GM10266 (cell line): ENCODE results near the gene GPR4.
A peak's percentile ranks its signal among the peaks of the same experiment; 100 is the strongest.

Source experiments
- DNase-seq: peaks from one replicate; pipeline ENCODE4 v3.0.0; 2012; ENCODE audit errors: extremely low spot score
- CTCF ChIP-seq: IDR thresholded peaks from 2 replicates; pipeline ENCODE4 v1.5.1; 2012; ENCODE audit warnings: mild to moderate bottlenecking, low read depth; ENCODE audit not compliant: control insufficient read depth, insufficient read depth; ENCODE audit errors: missing control alignments

GPR4 gene

GRCh38 chr19:45601524-45602374 lies at the start of gene GPR4:
Gene GPR4, minus strand, starts transcription at chr19:45602212. Its CDS starts 10,346 bp downstream, at chr19:45591866.
- TF ChIP-seq CTCF, result no peak
- DNase-seq, result no peak

DNA sequence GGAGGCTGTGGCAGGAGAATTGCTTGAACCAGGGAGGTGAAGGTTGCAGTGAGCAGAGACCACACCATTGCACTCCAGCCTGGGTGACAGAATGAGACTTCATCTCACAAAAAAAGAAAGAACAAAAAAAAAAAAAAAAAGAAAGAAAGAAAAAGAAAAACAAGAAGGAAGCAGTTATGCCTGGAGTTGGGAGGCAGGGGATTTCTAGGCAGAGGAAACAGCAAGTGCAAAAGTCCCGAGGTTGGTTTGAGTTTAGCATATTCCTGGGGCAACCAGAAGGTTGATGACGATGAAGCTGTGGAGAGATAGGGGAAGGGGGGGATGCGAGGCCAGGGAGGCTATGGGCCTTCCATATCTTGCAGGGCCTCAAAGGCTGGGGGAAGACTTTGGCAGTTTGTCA lies 48.7 kb upstream of the GPR4 start:
- no peak for TF ChIP-seq CTCF
- no peak for DNase-seq

GRCh38 chr19:45646345-45646698 lies 44.3 kb upstream of the GPR4 start:
- TF ChIP-seq CTCF, result no peak
- DNase-seq, result no peak

DNA sequence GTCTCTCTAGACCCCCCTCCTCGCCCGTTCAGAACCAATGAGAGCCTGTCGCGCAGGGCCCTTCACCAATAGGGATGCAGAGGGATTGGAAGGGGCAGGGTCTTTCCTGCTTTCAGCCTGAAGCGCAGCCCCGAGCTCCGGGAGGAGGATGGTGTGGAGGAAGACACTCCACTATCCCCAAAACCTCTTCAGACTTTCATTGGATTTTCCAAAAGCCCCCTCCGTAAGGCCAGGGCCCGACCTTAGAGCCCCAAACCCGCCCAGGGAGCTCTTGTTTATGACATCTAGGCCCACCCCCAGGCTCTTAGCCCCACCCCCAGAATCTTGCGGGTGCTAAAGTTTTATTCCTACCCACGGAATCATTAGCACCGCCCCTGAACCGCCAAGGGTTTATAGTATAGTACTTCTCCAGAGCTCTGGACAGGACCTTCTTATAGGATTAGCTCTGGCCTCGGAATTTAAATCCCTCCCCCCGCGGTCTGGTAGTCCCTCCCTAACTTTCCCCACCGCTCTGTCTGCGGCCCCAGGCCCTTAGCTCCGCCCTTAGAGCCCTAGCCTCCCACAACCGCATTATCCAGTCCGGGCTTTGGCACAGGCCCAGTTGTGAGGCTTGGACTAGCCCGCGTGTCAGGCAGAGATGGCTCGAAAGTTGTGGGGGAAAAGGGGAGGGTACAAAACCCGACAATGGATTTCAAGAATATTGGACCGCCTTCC lies 43.8 kb upstream of the GPR4 start:
- DNase-seq, result peak; percentile 97
- TF ChIP-seq CTCF, result no peak

DNA sequence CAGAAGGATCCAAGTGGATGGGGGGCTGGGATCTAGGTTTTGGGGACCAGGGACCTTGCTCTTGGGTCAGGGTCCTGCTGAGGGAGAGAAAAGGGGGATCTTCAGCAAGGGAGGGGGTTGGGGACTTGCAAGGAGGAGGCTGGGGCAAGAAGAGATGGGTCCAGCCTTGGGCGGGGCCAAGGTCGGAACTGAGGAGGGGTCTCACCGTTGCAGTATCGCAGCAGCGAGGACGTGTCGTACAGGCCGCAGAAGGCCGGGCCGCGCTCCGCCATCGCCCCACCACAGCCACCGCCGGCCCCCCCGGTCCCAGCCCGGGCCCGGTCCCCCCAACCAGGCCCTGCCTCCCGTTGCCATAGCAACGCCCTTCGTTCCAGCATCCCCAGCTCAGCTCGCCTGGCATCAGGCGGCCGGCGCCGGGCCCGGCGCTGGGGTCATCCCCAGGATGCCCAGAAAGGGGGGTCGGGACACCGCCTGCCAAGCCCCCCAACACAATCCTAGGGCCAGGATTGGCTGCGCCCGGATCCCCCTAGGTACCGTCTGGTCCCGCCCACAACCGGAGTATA lies 43.1 kb upstream of the GPR4 start:
- DNase-seq, result no peak
- TF ChIP-seq CTCF, result no peak

DNA sequence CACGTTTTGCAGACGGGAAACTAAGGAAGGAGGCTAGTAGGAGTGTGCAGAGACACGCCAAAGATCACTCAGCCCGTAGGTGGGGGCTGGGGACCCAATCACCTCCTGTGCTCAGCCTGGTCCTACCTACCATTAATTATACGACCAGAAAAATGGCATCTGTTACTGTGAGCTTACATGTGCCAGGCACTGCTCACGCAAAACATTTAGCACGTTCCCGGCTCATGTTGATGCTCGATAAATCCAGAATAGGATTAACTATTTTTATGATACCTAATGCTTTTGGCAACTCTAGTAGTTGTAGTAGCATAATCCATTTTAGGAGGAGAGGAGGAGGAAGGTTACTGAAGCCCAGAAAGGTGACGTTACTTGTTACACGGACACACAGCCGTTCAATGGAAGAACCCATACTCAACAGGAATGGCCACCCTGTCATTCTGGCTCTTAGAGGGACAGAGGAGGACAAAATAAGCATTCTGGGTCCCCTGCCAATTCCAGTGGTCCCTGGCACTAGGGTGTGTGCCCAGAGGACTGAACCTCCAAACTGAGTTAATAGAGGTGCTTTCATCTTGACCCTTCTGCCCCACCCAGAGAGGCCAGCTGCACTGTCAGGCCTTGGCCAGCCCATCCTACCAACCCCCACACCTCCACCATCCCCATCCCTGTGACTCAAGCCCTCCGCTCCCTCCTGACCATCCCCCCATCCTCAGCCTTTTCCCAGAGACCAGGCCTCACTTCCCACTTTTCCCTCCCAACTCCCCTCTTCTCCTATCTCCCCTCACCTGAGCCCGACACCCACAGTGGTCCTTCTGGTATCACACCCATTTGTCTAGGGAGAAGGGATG lies 42.1 kb upstream of the GPR4 start:
- DNase-seq, result no peak
- no peak for TF ChIP-seq CTCF
